Cardiac muscle cell (in vitro differentiated cells and primary cell): ENCODE data around the gene CCDC69. TPM values are rescaled to one million over a fixed set of nuclear protein-coding genes. Genes with fewer than 3 reads are reported as not detected.

ENCODE experiments used
- DNase-seq, 2 donors: peaks; one replicate each; pipeline versions ENCODE4 v3.0.0 to v3.0.0-alpha.2; 2010 to 2017; ENCODE audit warnings: low read depth in 1 of 2, low spot score in 1 of 2
- H3K27ac ChIP-seq: fragments of 200-600 bp; sonication (generic); 2 replicates; pipeline ENCODE4 v1.5.1; 2016
- H3K27me3 ChIP-seq: fragments of 200-600 bp; sonication (generic); 2 replicates; pipeline ENCODE4 v1.6.0; 2016; ENCODE audit warnings: control low read depth
- H3K36me3 ChIP-seq: fragments of 200-600 bp; sonication (generic); 2 replicates; pipeline ENCODE4 v1.5.1; 2016; ENCODE audit warnings: control low read depth
- H3K4me1 ChIP-seq: fragments of 200-600 bp; sonication (generic); 2 replicates; pipeline ENCODE4 v1.8.1; 2017; ENCODE audit warnings: low read depth, mild to moderate bottlenecking, mixed run types
- H3K4me3 ChIP-seq: fragments of 200-600 bp; sonication (generic); 2 replicates; pipeline ENCODE4 v1.5.1; 2016; ENCODE audit warnings: mild to moderate bottlenecking
- H3K9me3 ChIP-seq: fragments of 200-600 bp; sonication (generic); 2 replicates; pipeline ENCODE4 v1.5.1; 2017; ENCODE audit warnings: low read depth, mild to moderate bottlenecking, control low read depth
- CTCF ChIP-seq: IDR thresholded peaks from 2 replicates; pipeline ENCODE4 v1.5.1; 2012; ENCODE audit warnings: low read depth, mild to moderate bottlenecking, low read length
- polyA plus RNA-seq: library from polyadenylated mRNA; unstranded; fragments of >200 nt; fragmentation: Nextera tagmentation; extraction: Ambion mirVana; gene quantifications from 2 replicates; pipeline ENCODE4 v1.2.1, GENCODE V29; 2016
- total RNA-seq: library from RNA; depleted of rRNA; stranded (reverse); fragments of >200 nt; gene quantifications from 2 replicates; pipeline ENCODE4 v1.2.3, GENCODE V29; 2016

Gene CCDC69
- total and polyA plus RNA-seq, 2 experiments from 2014 or later, result 70.4 to 104 TPM

- Histone ChIP-seq H3K36me3 (peaks cover 8% of the 10 kb centered on the region), H3K9me3 (no peaks in the 10 kb centered on the region), H3K4me3 (no peak overlapping the region), H3K27ac (peak overlapping the region; percentile 81), H3K4me1 (peaks cover 52% of the 10 kb centered on the region), H3K27me3 (no peaks in the 10 kb centered on the region)
- peak; percentile 31 to 50 for DNase-seq
- TF ChIP-seq CTCF, result no peak
Observed at GRCh38 chr5:151150471-151151262, 73.2 kb downstream of the CCDC69 start.

GRCh38 chr5:151148583-151148982, 75.3 kb downstream of the CCDC69 start:
- no peak overlapping the region for H3K4me3 ChIP-seq
- TF ChIP-seq CTCF, result no peak
- no peaks in the 10 kb centered on the region for H3K9me3 ChIP-seq
- H3K27ac ChIP-seq, result no peak overlapping the region
- no peak for DNase-seq
- no peaks in the 10 kb centered on the region for H3K27me3 ChIP-seq
- peaks cover 49% of the 10 kb centered on the region for H3K4me1 ChIP-seq
- H3K36me3 ChIP-seq, result peaks cover 15% of the 10 kb centered on the region

GRCh38 chr5:151147033-151147432, 76.9 kb downstream of the CCDC69 start:
- Histone ChIP-seq H3K4me3 (no peak overlapping the region), H3K27me3 (no peaks in the 10 kb centered on the region), H3K36me3 (peaks cover 26% of the 10 kb centered on the region), H3K27ac (peak overlapping the region; percentile 21), H3K4me1 (peaks cover 57% of the 10 kb centered on the region), H3K9me3 (no peaks in the 10 kb centered on the region)
- DNase-seq, result no peak
- no peak for TF ChIP-seq CTCF

GRCh38 chr5:151146061-151146460, 77.8 kb downstream of the CCDC69 start:
- no peak for TF ChIP-seq CTCF

GRCh38 chr5:151144922-151145321, 79.0 kb downstream of the CCDC69 start:
- DNase-seq, result no peak
- no peak overlapping the region for H3K4me3 ChIP-seq
- no peak for TF ChIP-seq CTCF
- H3K36me3 ChIP-seq, result peaks cover 27% of the 10 kb centered on the region
- H3K27ac ChIP-seq, result peak overlapping the region; percentile 94
- peaks cover 58% of the 10 kb centered on the region for H3K4me1 ChIP-seq
- H3K27me3 ChIP-seq, result no peaks in the 10 kb centered on the region
- H3K9me3 ChIP-seq, result no peaks in the 10 kb centered on the region

More at GRCh38 chr5:151146061-151146460, 77.8 kb downstream of the CCDC69 start:
- Histone ChIP-seq H3K4me3 (no peak overlapping the region), H3K36me3 (peaks cover 26% of the 10 kb centered on the region), H3K27ac (peak overlapping the region; percentile 94), H3K4me1 (peaks cover 60% of the 10 kb centered on the region), H3K9me3 (no peaks in the 10 kb centered on the region), H3K27me3 (no peaks in the 10 kb centered on the region)
- DNase-seq, result no peak
